Natural killer cell (primary cell): Measurements from ENCODE around the gene BAIAP3. TPM values are rescaled to one million over a fixed set of nuclear protein-coding genes. Genes with fewer than 3 reads are reported as not detected.

ENCODE experiments used
- ATAC-seq, 3 donors: fragments of 150-1000 bp in 2 of 3; fragments of 200-7000 bp in 1 of 3; cut with Tn5 transposase; 1 replicate in 1 of 3; 2 replicates in 2 of 3; pipeline ENCODE4 v1.10.0; 2021; ENCODE audit warnings: mild to moderate bottlenecking in 2 of 3, moderate library complexity in 2 of 3
- DNase-seq, 2 donors: peaks; one replicate each; pipeline versions ENCODE4 v3.0.0 to v3.0.0-alpha.2; 2013 to 2021; ENCODE audit warnings: mixed read lengths in 1 of 2
- H3K27ac ChIP-seq: one replicate; pipeline ENCODE4 v1.5.1; 2013; ENCODE audit warnings: mild to moderate bottlenecking, low read length
- H3K27me3 ChIP-seq: one replicate; pipeline ENCODE4 v1.6.1; 2013; ENCODE audit warnings: low read length; ENCODE audit not compliant: control insufficient read depth, insufficient read depth
- H3K36me3 ChIP-seq: one replicate; pipeline ENCODE4 v1.6.1; 2013; ENCODE audit warnings: low read length; ENCODE audit not compliant: control insufficient read depth, insufficient read depth
- H3K4me1 ChIP-seq: one replicate; pipeline ENCODE4 v1.6.1; 2013; ENCODE audit warnings: low read length; ENCODE audit not compliant: control insufficient read depth, insufficient read depth
- H3K4me3 ChIP-seq: one replicate; pipeline ENCODE4 v1.5.1; 2013; ENCODE audit warnings: low read length
- H3K9me3 ChIP-seq: one replicate; pipeline ENCODE4 v1.6.1; 2013; ENCODE audit warnings: low read length; ENCODE audit not compliant: control insufficient read depth, insufficient read depth
- H3K27ac Mint-ChIP-seq, 2 donors: one replicate each; pipeline ENCODE4 v1.8.0; 2022; ENCODE audit warnings: mild to moderate bottlenecking in 2 of 2, mixed read lengths in 2 of 2, moderate library complexity in 1 of 2
- H3K27me3 Mint-ChIP-seq, 2 donors: one replicate each; pipeline ENCODE4 v1.8.0; 2022; ENCODE audit warnings: low read depth in 2 of 2, mixed read lengths in 2 of 2
- H3K36me3 Mint-ChIP-seq: one replicate; pipeline ENCODE4 v1.8.0; 2022; ENCODE audit warnings: mixed read lengths
- H3K4me1 Mint-ChIP-seq, 2 donors: one replicate each; pipeline ENCODE4 v1.8.0; 2022; ENCODE audit warnings: mixed read lengths in 2 of 2
- H3K4me3 Mint-ChIP-seq: one replicate; pipeline ENCODE4 v1.8.0; 2022; ENCODE audit warnings: mild to moderate bottlenecking, moderate library complexity, mixed read lengths
- H3K9me3 Mint-ChIP-seq, 2 donors: one replicate each; pipeline ENCODE4 v1.8.0; 2022; ENCODE audit warnings: mixed read lengths in 2 of 2
- WGBS: methylation state at CpG from one replicate; pipeline ENCODE4 v1.1.7; 2013; ENCODE audit warnings: missing lambda C conversion rate; ENCODE audit not compliant: insufficient coverage; 5-methylcytosine and 5-hydroxymethylcytosine counted together
- intact Hi-C: fragments of 100-400 bp; cut with micrococcal nuclease; formaldehyde crosslinking; loops from one replicate; pipeline ENCODE4 v1.14.2; 2022
- total RNA-seq, 4 donors: library from RNA; stranded (reverse); fragments of 120-200 nt in 1 of 4; gene quantifications; one replicate each; pipeline versions ENCODE4 v1.2.3 to v1.2.4, GENCODE V29; 2013 to 2022
- TF ChIP-seq, protein P1 (sequence below): fragments of 200-600 bp; IDR thresholded peaks from one replicate; pipeline ENCODE4 v1.8.0; 2022; ENCODE audit warnings: antibody characterized with exemption

Gene BAIAP3, protein sequence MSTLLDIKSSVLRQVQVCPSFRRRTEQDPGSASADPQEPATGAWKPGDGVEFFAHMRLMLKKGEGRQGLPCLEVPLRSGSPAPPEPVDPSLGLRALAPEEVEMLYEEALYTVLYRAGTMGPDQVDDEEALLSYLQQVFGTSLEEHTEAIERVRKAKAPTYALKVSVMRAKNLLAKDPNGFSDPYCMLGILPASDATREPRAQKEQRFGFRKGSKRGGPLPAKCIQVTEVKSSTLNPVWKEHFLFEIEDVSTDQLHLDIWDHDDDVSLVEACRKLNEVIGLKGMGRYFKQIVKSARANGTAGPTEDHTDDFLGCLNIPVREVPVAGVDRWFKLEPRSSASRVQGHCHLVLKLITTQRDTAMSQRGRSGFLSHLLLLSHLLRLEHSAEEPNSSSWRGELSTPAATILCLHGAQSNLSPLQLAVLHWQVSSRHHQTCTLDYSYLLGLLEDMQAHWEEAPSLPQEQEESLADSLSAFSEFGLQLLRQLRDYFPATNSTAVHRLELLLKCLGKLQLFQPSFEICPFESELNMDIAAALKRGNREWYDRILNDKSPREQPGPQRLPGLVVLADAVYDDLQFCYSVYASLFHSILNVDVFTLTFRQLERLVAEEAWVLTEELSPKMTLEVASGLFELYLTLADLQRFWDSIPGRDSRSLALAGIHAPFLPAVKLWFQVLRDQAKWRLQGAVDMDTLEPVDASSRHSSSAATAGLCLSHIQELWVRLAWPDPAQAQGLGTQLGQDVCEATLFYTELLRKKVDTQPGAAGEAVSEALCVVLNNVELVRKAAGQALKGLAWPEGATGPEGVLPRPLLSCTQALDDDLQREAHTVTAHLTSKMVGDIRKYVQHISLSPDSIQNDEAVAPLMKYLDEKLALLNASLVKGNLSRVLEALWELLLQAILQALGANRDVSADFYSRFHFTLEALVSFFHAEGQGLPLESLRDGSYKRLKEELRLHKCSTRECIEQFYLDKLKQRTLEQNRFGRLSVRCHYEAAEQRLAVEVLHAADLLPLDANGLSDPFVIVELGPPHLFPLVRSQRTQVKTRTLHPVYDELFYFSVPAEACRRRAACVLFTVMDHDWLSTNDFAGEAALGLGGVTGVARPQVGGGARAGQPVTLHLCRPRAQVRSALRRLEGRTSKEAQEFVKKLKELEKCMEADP
- 10 to 100 TPM; 17.7 to 21.7 (median 19.9) TPM for total RNA-seq
- total RNA-seq (2013): 11.9 TPM

DNA sequence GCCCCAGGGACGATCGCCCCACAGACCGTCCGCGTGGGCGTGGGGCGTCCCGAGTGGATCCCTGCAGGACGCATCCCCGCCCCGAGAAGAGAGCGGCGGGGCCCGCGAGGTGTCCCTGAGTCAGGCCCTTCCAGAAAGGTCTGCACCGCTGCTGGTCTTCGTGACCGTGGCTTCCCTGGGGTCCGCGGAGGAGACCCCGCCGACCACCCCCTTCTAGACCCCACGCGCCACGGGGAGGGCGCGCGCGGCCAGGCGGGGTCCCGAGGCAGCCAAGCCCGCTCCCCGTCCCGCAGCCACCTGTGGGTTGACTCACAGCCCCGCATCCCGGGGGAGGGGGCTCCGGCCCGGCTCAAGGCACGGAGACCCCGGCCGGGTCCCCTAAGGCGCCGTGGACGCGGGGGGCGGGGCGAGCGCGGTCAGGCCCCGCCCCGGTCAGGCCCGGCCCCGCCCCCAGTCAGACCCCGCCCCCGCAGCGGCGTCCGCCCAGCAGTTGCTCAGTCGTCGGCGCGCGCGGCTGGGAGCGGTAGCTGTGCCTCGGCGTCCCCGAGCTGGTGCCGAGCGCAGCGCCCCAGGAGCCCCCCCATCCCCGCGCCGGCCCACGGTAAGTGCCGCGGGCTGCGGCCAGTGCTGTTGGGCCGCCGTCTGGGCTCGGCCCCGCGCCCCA is at the start of gene BAIAP3:
Gene BAIAP3, plus strand, starts transcription at position 497 of the 664 bp plus-strand sequence. CDS start 4,905 bp downstream, outside the sequence.
- Histone ChIP-seq H3K9me3 (peaks cover 3% of the 10 kb centered on the region), H3K27ac (peak within 1 kb of the TSS; percentile 86), H3K36me3 (no peaks in the 10 kb centered on the region), H3K4me1 (peaks cover 43% of the 10 kb centered on the region), H3K4me3 (peak within 1 kb of the TSS; percentile 37), H3K27me3 (peaks cover 11% of the 10 kb centered on the region)
- ATAC-seq (peak; percentile 75 to 82 (median 79)), DNase-seq (peak; percentile 54 to 71)
- Mint-ChIP-seq H3K27me3 (no peaks in the 10 kb centered on the region), H3K4me1 (peaks cover 14 to 19% of the 10 kb centered on the region in 2 donors), H3K9me3 (no peaks in the 10 kb centered on the region), H3K27ac (peak within 1 kb of the TSS; percentile 86 to 89), H3K36me3 (no peaks in the 10 kb centered on the region), H3K4me3 (peak within 1 kb of the TSS; percentile 90)
- WGBS: 5% methylated on average over 83 of the region's 83 CpGs
- intact Hi-C loops: loop anchor here (1.0 kb wide), 1 partner anchor 10 kb away; no protein-coding TSS in a partner anchor
- TF ChIP-seq, protein P1, sequence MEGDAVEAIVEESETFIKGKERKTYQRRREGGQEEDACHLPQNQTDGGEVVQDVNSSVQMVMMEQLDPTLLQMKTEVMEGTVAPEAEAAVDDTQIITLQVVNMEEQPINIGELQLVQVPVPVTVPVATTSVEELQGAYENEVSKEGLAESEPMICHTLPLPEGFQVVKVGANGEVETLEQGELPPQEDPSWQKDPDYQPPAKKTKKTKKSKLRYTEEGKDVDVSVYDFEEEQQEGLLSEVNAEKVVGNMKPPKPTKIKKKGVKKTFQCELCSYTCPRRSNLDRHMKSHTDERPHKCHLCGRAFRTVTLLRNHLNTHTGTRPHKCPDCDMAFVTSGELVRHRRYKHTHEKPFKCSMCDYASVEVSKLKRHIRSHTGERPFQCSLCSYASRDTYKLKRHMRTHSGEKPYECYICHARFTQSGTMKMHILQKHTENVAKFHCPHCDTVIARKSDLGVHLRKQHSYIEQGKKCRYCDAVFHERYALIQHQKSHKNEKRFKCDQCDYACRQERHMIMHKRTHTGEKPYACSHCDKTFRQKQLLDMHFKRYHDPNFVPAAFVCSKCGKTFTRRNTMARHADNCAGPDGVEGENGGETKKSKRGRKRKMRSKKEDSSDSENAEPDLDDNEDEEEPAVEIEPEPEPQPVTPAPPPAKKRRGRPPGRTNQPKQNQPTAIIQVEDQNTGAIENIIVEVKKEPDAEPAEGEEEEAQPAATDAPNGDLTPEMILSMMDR: no peak

DNA sequence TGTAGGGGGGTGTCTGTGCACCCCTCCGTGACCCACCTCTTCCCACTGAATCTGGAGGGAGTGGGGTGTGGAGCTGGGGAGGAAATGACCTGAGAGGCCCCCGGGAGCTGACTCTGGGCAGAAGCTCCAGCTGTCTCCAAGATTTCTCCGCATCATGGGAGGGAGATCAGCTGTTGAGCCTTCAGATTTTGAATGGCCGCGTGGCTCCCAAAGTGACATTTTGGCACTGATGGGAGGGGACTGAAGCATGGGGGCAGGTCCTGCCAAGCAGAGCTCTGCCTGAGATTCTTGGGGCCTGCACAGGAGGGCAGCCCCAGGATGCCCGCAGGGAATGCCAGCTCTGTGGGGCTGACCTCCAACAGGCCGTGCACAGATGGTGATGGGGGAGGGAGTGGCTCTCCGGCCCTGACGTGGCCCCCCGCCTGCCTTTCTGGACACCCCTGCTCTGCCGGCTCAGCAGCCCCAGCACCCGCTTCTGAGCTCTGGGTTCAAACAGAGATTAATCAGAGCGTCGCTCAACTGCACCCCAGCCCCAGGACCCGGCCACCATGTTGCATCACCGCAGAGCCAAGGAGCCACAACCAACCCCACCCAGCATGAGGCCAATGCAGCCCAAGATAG is 49.3 kb upstream of the BAIAP3 start:
- DNase-seq: no peak
- H3K4me3 ChIP-seq: no peak overlapping the region
- ATAC-seq: no peak
- TF ChIP-seq, protein P1: no peak
- intact Hi-C loops: no loop called here
- H3K36me3 Mint-ChIP-seq: no peaks in the 10 kb centered on the region
- no peak overlapping the region for H3K4me3 Mint-ChIP-seq
- H3K27me3 Mint-ChIP-seq: peaks cover 9 to 12% of the 10 kb centered on the region in 2 donors
- H3K27ac Mint-ChIP-seq: no peak overlapping the region
- H3K9me3 ChIP-seq: no peaks in the 10 kb centered on the region
- no peaks in the 10 kb centered on the region for H3K4me1 Mint-ChIP-seq
- no peaks in the 10 kb centered on the region for H3K9me3 Mint-ChIP-seq
- H3K27me3 ChIP-seq: peaks cover 2% of the 10 kb centered on the region
- 91% methylated on average over 15 of the region's 16 CpGs for WGBS
- no peak overlapping the region for H3K27ac ChIP-seq
- no peaks in the 10 kb centered on the region for H3K36me3 ChIP-seq
- peaks cover 5% of the 10 kb centered on the region for H3K4me1 ChIP-seq

DNA sequence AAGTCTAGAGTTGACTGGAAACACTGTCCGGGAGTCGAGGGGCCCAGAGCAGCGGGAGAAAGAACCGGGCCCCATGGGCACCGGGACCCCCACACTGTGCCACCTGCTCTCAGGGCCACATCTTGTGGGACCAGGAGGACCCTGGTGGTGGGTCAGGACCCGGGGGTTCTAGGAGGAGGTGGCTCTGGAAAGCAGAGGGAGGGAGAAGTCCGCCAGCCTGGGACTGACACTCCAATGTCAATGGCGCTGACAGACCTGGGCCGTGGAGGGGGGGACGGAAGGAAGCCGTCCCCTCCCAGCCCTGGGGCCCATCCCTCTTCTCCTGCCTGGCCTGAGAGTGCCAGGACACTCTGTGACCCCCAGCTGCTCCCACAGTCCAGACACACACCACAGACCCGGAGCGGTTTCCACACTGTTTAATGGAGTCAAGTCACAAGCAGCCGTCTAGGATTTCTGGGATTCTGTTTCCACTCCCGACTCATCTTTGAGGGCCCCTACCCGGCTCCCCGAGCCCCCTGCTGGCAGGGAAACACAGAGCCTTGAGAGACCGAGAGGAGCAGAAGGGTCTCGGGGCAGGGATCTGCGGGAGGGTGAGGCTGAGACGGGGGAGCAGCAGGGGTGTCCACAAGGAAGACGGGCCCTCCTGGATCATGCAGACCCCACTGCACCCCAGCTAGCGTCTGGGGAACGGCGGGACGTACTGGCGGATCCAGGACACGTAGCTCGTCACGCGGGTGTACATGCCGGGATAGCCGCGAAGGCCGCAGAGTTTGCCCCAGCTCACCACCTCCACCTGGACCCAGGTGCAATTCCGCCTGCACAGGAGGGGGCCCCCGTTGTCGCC is 47.6 kb upstream of the BAIAP3 start:
- DNase-seq (no peak), ATAC-seq (no peak)
- no peaks in the 10 kb centered on the region for H3K9me3 ChIP-seq
- Mint-ChIP-seq H3K27ac (no peak overlapping the region), H3K4me1 (no peaks in the 10 kb centered on the region), H3K9me3 (no peaks in the 10 kb centered on the region), H3K36me3 (no peaks in the 10 kb centered on the region), H3K27me3 (peaks cover 12 to 19% of the 10 kb centered on the region in 2 donors), H3K4me3 (no peak overlapping the region)
- no peak overlapping the region for H3K4me3 ChIP-seq
- H3K36me3 ChIP-seq: no peaks in the 10 kb centered on the region
- TF ChIP-seq, protein P1: no peak
- 80% methylated on average over 38 of the region's 38 CpGs for WGBS
- H3K4me1 ChIP-seq: peaks cover 10% of the 10 kb centered on the region
- intact Hi-C loops: no loop called here
- H3K27ac ChIP-seq: no peak overlapping the region
- H3K27me3 ChIP-seq: peaks cover 6% of the 10 kb centered on the region
